Gastroesophageal sphincter (tissue), 3 donors: ENCODE data around the gene HTRA3.

Experiments
- EP300 ChIP-seq: sonication (generic); formaldehyde crosslinking; IDR thresholded peaks from one replicate; pipeline ENCODE4 v1.6.1; 2017; ENCODE audit warnings: antibody characterized with exemption, mild to moderate bottlenecking
- POLR2A ChIP-seq, 2 donors: fragments of 450-650 bp; IDR thresholded peaks; one replicate each; pipeline ENCODE4 v1.6.1; 2017; ENCODE audit warnings: antibody characterized with exemption in 2 of 2, mild to moderate bottlenecking in 2 of 2, moderate library complexity in 1 of 2
- POLR2AphosphoS5 ChIP-seq: sonication (generic); formaldehyde crosslinking; IDR thresholded peaks from one replicate; pipeline ENCODE4 v1.6.1; 2017; ENCODE audit warnings: antibody characterized with exemption
- TF ChIP-seq, protein P1 (sequence below), 4 experiments: fragments of 200-600 bp in 2 of 4; fragments of 450-650 bp in 2 of 4; sonication (generic) in 1 of 4; IDR thresholded peaks; one replicate each; pipeline ENCODE4 v1.5.1; 2017 to 2019; ENCODE audit warnings: antibody characterized with exemption in 4 of 4, mild to moderate bottlenecking in 2 of 4, moderate library complexity in 2 of 4

DNA sequence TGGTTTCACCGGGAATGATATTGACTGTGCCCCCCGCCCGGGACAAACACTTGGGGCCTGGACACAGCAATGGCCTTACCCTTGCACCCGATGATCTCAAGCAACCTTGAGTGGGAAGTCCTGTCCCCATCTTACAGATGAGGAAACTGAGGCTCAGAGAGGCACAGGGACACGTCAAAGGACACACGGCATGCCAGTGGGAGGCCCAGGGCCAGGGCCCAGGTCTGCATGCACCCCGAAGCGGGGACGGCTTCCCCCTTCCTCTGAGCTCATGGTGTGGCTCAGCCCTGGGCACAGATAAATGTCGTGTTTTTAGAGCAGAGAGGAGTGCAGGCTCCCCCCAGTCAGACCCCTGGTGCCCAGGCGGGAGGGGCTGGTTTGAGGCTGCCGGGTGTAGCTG is 33.9 kb upstream of the HTRA3 start:
- TF ChIP-seq, protein P1, sequence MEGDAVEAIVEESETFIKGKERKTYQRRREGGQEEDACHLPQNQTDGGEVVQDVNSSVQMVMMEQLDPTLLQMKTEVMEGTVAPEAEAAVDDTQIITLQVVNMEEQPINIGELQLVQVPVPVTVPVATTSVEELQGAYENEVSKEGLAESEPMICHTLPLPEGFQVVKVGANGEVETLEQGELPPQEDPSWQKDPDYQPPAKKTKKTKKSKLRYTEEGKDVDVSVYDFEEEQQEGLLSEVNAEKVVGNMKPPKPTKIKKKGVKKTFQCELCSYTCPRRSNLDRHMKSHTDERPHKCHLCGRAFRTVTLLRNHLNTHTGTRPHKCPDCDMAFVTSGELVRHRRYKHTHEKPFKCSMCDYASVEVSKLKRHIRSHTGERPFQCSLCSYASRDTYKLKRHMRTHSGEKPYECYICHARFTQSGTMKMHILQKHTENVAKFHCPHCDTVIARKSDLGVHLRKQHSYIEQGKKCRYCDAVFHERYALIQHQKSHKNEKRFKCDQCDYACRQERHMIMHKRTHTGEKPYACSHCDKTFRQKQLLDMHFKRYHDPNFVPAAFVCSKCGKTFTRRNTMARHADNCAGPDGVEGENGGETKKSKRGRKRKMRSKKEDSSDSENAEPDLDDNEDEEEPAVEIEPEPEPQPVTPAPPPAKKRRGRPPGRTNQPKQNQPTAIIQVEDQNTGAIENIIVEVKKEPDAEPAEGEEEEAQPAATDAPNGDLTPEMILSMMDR (IDR thresholded peaks at IDR 0.05): no peak
- TF ChIP-seq POLR2A (IDR thresholded peaks at IDR 0.05): no peak
- TF ChIP-seq EP300: no peak
- TF ChIP-seq POLR2AphosphoS5: no peak
